ENCODE measurements around the gene EIF2S3.
A peak's percentile ranks its signal among the peaks of the same experiment; 100 is the strongest.
"Not testable (repeated sequence)": the region's sequence is repeated elsewhere in the genome, so short reads cannot be mapped to it uniquely, and the experiment has no call there.

EIF2S3 gene

DNA sequence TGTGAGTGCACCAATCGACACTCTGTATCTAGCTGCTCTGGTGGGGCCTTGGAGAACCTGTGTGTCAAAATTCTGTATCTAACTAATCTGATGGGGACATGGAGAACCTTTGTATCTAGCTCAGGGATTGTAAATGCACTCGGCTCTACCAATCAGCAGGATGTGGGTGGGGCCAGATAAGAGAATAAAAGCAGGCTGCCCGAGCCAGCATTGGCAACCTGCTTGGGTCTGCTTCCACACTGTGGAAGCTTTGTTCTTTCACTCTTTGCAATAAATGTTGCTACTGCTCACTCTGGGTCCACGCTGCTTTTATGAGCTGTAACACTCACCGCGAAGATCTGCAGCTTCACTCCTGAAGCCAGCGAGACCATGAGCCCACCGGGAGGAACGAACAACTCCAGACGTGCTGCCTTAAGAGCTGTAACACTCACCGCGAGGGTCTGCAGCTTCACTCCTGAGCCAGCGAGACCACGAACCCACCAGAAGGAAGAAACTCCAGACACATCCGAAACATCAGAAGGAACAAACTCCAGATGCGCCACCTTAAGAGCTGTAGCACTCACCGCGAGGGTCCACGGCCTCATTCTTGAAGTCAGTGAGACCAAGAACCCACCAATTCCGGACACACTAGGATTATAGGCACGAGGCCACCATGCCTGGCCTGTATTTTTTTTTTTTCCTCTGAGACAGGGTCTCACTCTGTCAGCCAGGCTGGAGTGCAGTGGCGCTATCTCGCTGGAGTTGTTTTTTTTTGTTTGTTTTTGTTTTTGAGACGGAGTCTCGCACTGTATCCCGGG lies 4.0 kb upstream of the EIF2S3 start:
- DNase-seq: not testable (repeated sequence)

DNA sequence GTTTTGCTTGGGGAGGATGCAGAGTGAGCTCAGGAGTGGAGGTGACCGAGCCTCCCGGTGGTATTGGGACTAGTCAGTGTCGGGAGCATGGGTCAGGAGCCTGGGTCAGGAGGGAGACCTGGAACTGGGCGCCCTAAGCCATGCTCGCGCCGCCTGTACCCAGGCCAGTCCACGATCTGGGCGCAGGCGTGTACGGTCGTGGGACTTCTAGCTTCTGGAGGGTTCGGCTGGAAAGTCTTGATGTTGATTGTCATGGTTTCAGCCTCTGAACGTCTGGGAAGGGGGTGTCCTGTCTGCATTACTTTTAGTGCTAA lies 244 bp downstream of the EIF2S3 start:
- DNase-seq: no peak

DNA sequence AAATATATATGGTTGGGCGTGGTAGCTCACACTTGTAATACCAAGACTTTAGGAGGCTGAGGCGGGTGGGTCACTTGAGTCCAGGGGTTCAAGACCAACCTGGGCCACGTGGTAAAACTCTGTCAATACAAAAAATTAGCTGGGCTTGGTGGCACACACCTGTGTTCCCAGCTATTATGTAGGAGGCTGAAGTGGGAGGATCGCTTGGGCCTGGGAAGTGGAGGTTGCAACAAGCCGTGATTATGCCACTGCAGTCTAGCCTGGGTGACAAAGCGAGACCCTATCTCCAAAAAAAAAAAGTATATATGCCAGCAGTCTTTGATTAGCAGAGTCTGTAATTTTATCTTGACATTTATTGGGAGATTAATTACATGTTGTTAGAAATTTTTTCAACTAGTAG lies 8.7 kb downstream of the EIF2S3 start:
- no peak for DNase-seq

DNA sequence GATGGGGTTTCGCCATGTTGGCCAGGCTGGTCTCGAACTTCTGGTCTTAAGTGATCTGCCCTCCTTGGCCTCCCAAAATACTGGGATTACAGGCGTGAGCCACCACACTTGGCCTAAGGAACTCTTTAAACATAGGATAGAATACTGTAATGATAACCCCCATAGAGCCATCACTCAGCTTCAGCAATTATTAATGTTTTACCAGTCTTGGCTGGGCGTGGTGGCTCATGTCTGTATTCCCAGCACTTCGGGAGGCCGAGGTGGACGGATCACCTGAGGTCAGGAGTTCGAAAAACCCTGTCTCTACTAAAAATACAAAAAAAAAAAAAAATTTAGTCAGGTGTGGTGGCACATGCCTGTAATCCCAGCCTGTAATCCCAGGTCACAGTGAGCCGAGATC lies 15.1 kb downstream of the EIF2S3 start:
- no peak for DNase-seq

DNA sequence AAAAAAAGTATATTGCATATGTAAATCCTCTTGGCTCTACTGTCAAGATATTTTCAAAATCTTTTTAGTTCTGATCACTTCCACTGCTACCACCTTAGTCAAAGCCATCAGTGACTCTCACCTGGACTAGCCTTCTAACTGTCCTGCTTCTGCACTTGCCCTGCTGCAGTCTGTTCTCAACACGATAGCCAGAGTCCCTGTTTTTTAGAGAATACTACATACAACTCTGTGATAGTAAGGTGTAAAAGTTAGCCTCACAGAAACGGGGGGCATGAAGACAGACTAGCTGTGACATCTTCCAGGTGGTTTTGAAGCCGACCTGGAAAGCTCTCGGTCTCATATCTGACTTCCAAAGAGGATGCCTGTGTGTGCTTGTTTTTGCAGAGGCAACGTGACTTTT lies 24.7 kb downstream of the EIF2S3 start:
- DNase-seq: no peak

DNA sequence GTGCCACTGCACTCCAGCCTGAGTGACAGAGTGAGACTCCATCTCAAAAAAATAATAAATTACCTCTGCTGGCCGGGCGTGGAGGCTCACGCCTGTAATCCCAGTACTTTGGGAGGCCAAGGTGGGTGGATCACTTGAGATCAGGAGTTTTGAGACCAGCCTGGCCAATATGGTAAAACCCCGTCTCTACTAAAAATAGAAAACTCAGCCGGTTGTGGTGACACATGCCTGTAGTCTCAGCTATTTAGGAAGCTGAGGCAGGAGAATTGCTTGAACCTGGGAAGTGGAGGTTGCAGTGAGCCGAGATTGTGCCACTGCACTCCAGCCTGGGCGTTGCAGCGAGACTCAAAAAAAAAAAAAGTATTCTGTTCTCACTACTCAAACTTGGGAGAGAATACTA lies 25.5 kb downstream of the EIF2S3 start:
- DNase-seq: not testable (repeated sequence)

DNA sequence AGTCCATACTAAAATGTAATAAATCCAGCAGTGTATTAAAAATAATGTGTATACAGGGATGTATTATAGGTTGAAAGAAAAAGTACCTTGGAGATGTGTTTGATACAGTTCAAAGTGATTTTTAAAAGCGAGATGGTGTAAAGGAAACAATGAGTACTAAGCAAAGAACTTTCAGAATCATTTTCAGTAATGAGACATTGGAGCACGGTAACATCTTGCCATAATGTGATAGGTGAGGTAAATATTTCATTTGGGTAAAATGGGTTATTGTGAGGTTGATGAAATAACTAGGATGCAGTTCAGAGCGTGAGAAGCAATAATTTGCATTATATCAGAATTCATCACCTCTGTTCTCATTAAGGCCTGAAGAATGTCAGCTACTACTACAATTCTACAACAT lies 25.9 kb downstream of the EIF2S3 start:
- no peak for DNase-seq

DNA sequence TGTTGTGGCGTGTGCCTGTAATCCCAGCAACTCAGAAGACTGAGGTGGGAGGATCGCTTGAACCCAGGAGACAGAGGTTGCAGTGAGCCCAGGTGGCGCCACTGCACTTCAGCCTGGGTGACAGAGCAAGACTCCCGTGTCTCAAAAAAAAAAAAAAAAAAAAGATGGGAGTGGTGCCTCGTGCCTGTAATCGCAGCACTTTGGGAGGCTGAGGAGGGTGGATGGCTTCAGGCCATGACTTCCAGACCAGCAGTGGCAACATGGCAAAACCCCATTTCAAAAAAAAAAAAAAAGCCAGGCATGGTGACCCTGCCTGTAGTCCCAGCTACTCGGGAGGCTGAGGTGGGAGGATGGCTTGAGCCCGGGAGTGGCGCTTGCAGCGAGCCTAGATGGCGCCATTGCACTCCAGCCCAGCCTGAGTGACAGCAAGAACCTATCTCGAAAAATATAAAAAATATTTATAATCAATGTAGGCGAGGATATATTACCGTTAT lies 27.0 kb downstream of the EIF2S3 start:
- DNase-seq: peak in 1 of 2 experiments; percentile 40

DNA sequence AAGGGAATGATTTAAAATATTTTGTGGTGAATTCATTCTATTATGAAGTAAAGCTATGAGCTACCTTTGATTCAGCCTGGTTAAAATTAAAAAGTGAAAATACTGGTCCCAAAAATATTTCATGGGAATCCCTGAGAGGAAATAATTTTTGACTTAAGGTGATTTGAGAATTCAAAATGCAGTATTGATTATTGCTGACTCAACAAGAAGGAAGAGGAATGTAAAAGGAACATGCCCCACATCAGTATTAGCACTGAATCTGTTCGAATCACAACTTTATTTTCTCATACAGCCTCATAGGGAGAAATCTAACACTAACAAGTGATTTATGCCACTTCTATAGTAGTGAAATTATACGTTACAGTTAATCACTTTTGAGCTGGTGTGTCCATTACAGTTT lies 27.7 kb downstream of the EIF2S3 start:
- no peak for DNase-seq

DNA sequence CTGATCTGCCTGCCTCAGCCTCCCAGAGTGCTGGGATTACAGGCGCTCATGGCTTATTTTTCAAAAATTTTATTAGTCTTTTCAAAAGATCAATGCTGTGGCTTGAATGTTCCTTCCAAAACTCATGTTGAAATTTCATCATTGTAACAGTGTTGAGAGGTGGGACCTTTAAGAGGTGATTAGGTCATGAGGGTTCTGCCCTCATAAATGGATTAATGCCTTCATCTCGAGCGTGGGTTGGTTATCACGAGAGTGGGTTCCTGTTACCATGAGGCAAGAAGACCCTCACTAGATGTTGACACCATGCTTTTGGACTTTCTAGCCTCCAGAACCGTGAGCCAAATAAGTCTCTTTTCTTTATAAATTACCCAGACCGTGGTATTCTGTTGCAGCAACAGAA lies 30.3 kb downstream of the EIF2S3 start:
- no peak for DNase-seq

DNA sequence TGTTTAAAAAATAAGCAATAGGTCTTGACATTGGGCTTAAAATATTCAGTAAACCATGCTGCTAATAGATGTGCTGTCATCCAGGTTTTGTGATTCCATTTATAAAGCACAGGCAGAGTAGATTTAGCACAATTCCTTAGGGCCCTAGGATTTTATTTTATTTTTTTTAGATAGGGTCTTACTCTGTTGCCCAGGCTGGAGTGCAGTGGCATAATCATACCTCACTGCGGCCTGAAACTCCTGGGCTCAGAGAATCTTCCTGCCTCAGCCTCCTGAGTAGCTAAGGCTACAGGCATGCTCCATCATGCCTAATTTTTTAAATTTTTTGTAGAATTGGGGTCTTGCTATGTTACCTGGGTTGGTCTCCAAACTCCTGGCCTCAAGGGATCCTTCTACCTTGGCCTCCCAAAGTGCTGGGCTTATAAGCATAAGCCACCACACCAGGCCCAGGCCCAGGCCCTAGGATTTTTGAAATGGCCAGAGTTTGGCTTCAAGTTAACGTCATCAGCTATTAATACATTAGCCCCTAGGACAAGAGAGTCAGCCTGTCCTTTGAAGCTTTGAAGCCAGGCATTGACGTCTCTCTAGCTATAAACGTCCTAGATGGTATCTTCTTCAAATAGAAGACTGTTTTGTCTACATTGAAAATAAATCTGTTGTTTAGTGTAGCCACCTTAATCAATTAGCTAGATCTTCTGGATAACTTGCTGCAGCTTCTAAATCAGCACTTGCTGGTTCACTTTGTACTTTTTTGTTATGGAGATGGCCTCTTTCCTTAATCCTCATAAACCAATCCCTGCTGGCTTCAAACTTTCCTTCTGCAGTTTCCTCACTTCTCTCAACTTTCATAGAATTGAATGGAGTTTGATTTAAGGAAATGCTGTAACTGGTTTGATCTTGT lies 35.8 kb downstream of the EIF2S3 start:
- DNase-seq: no peak

DNA sequence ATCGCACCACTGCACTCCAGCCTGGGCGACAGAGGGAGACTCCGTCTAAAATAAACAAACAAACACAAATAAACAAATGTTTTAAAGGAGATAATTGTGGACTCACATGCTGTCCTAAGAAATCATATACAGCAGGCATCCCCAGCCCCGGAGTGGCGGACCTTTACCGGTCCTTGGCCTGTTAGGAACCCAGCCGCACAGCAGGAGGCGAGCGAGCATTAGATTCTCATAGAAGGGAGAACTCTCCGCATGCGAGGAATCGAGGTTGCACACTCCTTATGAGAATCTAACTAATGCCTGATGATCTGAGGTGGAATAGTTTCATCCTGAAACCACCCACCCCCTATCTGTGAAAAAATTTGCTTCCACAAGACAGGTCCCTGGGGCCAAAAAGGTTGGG lies 39.0 kb downstream of the EIF2S3 start:
- no peak for DNase-seq

DNA sequence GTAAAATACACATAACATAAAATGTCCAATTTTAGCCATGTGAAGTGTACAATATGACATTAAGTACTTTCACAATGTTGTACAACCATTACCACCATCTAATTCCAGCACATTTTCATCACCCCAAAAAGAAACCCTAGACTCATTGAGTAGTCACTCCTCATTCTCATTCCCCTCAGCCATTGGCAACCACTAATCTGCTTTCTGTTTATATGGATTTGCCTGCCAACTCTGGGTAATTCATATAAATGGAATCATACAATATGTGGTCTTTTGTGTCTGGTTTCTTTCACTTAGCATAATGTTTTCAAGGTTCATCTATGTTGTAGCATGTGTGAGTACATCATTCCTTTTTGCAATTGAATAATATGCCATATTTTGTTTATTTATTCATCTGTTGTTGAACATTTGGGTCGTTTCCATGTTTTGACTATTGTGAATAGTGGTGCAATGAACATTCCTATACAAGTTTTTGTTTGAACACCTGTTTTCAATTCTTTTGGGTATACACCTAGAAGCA lies 43.0 kb downstream of the EIF2S3 start:
- no peak for DNase-seq

DNA sequence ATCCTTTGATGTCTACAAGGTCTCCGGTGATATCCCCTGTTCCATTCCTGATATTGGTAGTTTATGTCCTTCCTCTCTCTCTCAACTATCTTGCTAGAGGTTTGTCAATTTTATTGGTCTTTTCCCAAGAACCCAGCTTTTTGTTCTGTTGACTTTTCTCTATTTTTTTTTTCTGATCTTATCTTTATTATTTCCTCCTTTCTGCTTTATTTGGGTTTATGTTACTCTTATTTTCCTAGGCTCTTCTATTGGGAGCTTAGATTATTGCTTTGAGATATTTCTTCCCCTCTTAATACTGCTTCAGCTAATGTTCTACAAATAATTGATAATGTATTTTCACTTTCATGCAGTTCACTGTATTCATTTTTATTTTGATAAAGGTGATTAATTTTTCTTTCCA lies 44.2 kb downstream of the EIF2S3 start:
- no peak for DNase-seq

DNA sequence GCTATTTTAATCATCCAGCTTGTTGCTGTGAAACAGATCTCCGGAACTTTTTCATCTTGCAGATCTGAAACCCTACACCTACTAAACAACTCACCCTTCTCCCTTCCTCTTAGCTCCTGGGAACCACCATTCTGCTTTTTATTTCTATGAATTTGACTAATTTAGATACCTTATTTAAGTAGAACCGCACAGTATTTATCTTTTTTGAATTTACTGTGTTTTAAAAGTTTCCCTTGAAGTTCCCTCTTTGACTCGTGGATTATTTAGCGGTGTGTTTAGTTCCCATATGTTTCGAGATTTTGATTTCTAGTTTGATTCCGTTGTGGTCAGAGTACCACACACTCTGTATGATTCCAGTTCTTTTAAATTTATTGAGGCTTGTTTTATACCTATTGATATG lies 44.6 kb downstream of the EIF2S3 start:
- no peak for DNase-seq

DNA sequence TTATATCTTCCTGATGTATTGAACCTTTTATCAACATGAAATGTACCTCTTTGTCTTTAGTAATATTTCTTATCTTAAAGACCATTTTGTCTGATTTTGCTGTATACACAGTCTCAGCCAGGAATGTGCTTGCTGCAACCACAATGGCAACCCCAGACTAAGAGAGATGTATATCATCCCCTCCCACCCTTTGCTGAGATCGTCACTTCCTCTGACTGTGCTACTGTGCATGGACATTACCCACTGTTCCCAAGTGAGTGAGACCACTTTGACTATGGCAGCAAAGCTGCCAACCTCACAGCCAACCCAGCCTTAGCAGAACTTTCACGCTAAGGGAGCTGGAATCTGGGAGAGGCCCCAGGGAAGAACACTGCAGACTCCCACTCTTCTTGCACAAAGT lies 46.0 kb downstream of the EIF2S3 start:
- no peak for DNase-seq

DNA sequence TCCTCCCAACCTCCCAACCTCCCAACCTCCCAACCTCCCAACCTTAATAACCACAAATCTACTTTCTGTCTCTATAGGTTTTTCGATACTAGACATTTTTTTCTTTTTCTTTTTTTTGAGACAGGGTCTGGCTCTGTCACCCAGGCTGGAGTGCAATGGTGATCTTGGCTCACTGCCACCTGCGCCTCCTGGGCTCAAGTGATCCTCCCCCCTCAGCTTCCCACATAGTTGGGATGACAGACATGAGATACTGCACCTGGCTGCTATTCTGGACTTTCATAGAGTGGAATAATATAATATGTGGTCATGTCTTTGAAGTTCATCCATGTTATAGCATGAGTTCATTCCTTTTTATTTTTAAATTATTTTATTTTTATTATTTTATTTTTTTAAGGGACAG lies 55.3 kb downstream of the EIF2S3 start:
- peak in 1 of 2 experiments; percentile 21 for DNase-seq

DNA sequence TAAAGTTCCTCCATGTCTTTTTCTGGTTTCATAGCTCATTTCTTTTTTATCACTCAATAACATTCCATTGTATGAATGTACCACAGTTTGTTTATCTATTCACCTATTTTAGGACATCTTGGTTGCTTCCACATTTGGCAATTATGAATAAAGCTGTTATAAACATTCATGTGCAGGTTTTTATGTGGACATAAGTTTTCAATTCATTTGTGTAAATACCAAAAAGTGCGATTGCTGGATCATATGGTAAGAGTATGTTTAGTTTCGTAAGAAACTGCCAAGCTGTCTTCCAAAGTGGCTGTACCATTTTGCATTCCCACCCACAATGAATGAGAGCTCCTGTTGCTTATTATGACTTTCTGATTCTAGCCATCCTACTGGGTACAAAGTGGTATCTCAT lies 58.4 kb downstream of the EIF2S3 start:
- DNase-seq: no peak

DNA sequence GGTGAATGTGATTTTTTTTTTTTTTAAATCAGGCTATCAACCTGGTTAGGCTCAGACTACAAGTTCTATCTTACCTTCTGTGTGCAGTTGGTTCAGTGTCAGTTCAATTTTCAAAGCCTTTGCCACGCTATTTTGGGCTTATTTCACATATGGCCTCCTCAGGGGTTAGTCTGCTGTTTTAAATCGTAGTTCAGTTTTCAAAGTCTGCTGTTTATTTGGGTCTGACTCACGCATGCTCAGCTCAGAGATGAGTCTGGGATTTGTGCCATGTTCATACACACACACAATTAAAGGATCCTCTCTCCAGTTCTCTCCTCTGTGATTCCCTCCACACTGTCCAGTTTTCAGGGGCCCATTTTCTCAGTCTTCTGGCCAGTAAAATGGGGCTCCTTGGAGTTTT lies 62.5 kb downstream of the EIF2S3 start:
- DNase-seq: peak in 1 of 2 experiments; percentile 20

DNA sequence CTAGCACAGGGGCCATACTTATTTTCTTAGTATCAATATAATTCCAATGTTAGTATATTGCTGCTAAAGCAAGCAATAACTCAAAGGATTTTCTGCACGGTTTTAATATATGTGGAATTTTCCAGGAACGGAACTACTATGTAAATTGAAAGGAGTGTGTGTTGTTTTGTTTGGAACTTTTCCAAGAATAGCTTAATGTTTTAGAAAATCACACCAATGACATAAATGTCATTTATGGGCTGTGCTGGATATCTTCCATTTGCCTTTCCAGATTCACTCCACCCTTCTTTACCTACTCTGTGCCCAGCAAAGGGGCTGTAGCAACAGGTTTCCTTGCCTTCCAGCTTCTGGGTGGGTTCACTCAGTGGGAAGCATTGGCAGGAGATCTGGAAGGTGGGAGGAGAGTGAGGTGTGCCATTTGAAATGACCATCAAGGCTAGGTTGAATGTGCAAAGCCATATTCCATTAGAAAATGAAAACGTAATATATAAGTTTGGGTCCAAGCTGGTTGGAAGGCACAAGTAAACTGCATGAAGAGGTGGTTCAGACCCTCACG lies 69.6 kb downstream of the EIF2S3 start:
- DNase-seq: peak in 1 of 2 experiments; percentile 37

DNA sequence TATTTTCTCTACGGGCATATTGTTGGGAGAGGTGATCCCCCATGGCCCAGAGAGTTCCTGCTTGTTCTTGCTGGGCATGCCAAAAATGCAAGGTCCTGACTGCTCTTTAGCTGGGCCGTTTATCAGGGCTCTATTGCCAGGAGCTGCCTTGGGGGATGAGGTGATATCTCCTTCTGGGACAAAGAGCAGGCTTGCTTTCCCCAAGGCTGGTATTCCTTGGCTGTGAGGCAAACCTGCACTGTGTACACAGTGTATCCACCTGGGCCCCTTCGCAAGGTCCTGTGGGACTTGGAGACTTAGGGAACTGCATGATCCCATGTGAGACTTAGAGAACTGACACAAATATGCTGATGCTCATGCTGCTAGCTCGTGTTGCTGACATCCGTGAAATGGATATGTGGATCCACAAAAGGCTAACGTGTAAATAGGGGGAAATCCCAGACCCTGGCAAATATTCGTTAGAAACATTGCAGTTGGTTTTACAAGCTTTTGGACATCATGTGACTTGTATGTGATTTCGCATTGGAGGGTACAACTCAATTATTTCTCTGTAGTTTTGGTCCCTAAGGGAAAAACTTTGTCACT lies 70.4 kb downstream of the EIF2S3 start:
- no peak for DNase-seq
